GM23338 (cell line): ENCODE measurements around the gene NAA10. TPM values are rescaled to one million over a fixed set of nuclear protein-coding genes. Genes with fewer than 3 reads are reported as not detected.

Experiments used
- ATAC-seq: fragments of 200-7000 bp; cut with Tn5 transposase; 3 replicates; pipeline ENCODE4 v1.9.1; 2020
- DNase-seq: peaks from one replicate; pipeline ENCODE4 v3.0.0-alpha.2; 2015; ENCODE audit warnings: low spot score
- H2AFZ ChIP-seq: fragments of 200-600 bp; sonication (generic); 2 replicates; pipeline ENCODE4 v1.8.0; 2016; ENCODE audit warnings: antibody characterized with exemption, mild to moderate bottlenecking, moderate library complexity
- H3F3A ChIP-seq: fragments of 200-600 bp; sonication (generic); replicated peaks from 2 replicates; pipeline ENCODE4 v1.8.0; 2017; ENCODE audit warnings: antibody characterized with exemption, mixed run types, low read depth
- H3K27ac ChIP-seq: fragments of 200-600 bp; sonication (generic); 2 replicates; pipeline ENCODE4 v1.6.1; 2016; ENCODE audit warnings: low read depth
- H3K27me3 ChIP-seq: fragments of 200-600 bp; sonication (generic); 2 replicates; pipeline ENCODE4 v1.8.0; 2016; ENCODE audit warnings: mild to moderate bottlenecking, mixed run types, moderate library complexity; ENCODE audit not compliant: insufficient read depth
- H3K36me3 ChIP-seq: fragments of 200-600 bp; sonication (generic); 2 replicates; pipeline ENCODE4 v1.8.0; 2016; ENCODE audit warnings: mild to moderate bottlenecking; ENCODE audit not compliant: insufficient read depth
- H3K4me1 ChIP-seq: fragments of 200-600 bp; sonication (generic); 2 replicates; pipeline ENCODE4 v1.8.0; 2016; ENCODE audit warnings: mild to moderate bottlenecking, moderate library complexity; ENCODE audit not compliant: insufficient read depth
- H3K4me2 ChIP-seq: fragments of 200-600 bp; sonication (generic); 2 replicates; pipeline ENCODE4 v1.7.1; 2017; ENCODE audit warnings: mixed run types
- H3K4me3 ChIP-seq: fragments of 200-600 bp; sonication (generic); 2 replicates; pipeline ENCODE4 v1.6.1; 2016; ENCODE audit warnings: mixed run types
- H3K79me2 ChIP-seq: fragments of 200-600 bp; sonication (generic); replicated peaks from 2 replicates; pipeline ENCODE4 v1.8.0; 2017; ENCODE audit warnings: mild to moderate bottlenecking; ENCODE audit not compliant: insufficient read depth
- H3K9me2 ChIP-seq: fragments of 200-600 bp; sonication (generic); 2 replicates; pipeline ENCODE4 v1.8.0; 2017; ENCODE audit not compliant: insufficient read depth
- H4K20me1 ChIP-seq: fragments of 200-600 bp; sonication (generic); replicated peaks from 2 replicates; pipeline ENCODE4 v1.8.0; 2017; ENCODE audit warnings: mild to moderate bottlenecking; ENCODE audit not compliant: insufficient read depth
- H3K27ac Mint-ChIP-seq: 2 replicates; pipeline ENCODE4 v1.8.0; 2020; ENCODE audit warnings: inconsistent platforms, mild to moderate bottlenecking, moderate library complexity, mixed read lengths
- H3K27me3 Mint-ChIP-seq: 3 replicates; pipeline ENCODE4 v1.8.0; 2022; ENCODE audit warnings: low read depth, mild to moderate bottlenecking, moderate library complexity, mixed read lengths, inconsistent platforms; ENCODE audit not compliant: insufficient read depth, poor library complexity
- H3K36me3 Mint-ChIP-seq: 3 replicates; pipeline ENCODE4 v1.8.0; 2021; ENCODE audit warnings: low read depth, mild to moderate bottlenecking, inconsistent platforms, moderate library complexity, mixed read lengths
- H3K4me1 Mint-ChIP-seq: 3 replicates; pipeline ENCODE4 v1.8.0; 2020; ENCODE audit warnings: mild to moderate bottlenecking, inconsistent platforms, mixed read lengths
- H3K4me3 Mint-ChIP-seq: 3 replicates; pipeline ENCODE4 v1.8.0; 2021; ENCODE audit warnings: moderate library complexity, mild to moderate bottlenecking, inconsistent platforms, mixed read lengths
- H3K9me3 Mint-ChIP-seq: 3 replicates; pipeline ENCODE4 v1.8.0; 2020; ENCODE audit warnings: moderate library complexity, mild to moderate bottlenecking, inconsistent platforms, mixed read lengths
- ETS1 ChIP-seq: IDR thresholded peaks from 2 replicates; pipeline ENCODE4 v1.6.1; 2016; ENCODE audit warnings: antibody characterized with exemption
- EZH2 ChIP-seq: fragments of 200-600 bp; sonication (generic); IDR thresholded peaks from one replicate; pipeline ENCODE4 v1.8.0; 2017; ENCODE audit warnings: antibody characterized with exemption, mild to moderate bottlenecking, low read depth; ENCODE audit not compliant: unreplicated experiment
- EZH2phosphoT487 ChIP-seq: fragments of 200-600 bp; sonication (generic); IDR thresholded peaks from one replicate; pipeline ENCODE4 v1.8.1; 2018; ENCODE audit warnings: antibody characterized with exemption; ENCODE audit not compliant: unreplicated experiment
- NANOG ChIP-seq: IDR thresholded peaks from 2 replicates; pipeline ENCODE4 v1.6.1; 2016; ENCODE audit warnings: antibody characterized with exemption, borderline replicate concordance
- REST ChIP-seq: IDR thresholded peaks from one replicate; pipeline ENCODE4 v1.6.1; 2018; ENCODE audit warnings: antibody characterized with exemption; ENCODE audit not compliant: unreplicated experiment
- ZNF114 ChIP-seq: fragments of 250-450 bp; sonication (Bioruptor Pico); IDR thresholded peaks from 2 replicates; pipeline ENCODE4 v1.5.0; 2020; ENCODE audit warnings: mild to moderate bottlenecking, moderate library complexity
- ZNF331 ChIP-seq: fragments of 250-450 bp; sonication (Bioruptor Pico); IDR thresholded peaks from 2 replicates; pipeline ENCODE4 v1.5.0; 2020; ENCODE audit warnings: low read depth, mild to moderate bottlenecking, moderate library complexity
- ZNF462 ChIP-seq: fragments of 250-450 bp; sonication (Bioruptor Pico); IDR thresholded peaks from 2 replicates; pipeline ENCODE4 v1.5.0; 2020; ENCODE audit warnings: mild to moderate bottlenecking, moderate library complexity
- polyA plus RNA-seq: library from polyadenylated mRNA; unstranded; fragments of >200 nt; fragmentation: Nextera tagmentation; extraction: Ambion mirVana; gene quantifications from 2 replicates; pipeline ENCODE4 v1.2.1, GENCODE V29; 2016
- total RNA-seq: library from RNA; depleted of rRNA; stranded (reverse); fragments of >200 nt; shearing (Covaris generic); gene quantifications from 2 replicates; pipeline ENCODE4 v1.2.3, GENCODE V29; 2014

NAA10 gene
- total and polyA plus RNA-seq, 2 experiments from 2014 or later = 136 to 145 TPM

- Mint-ChIP-seq H3K27me3 (peaks cover 1% of the 10 kb centered on the region), H3K4me1 (peaks cover 20% of the 10 kb centered on the region), H3K4me3 (no peak overlapping the region), H3K36me3 (peaks cover 20% of the 10 kb centered on the region), H3K27ac (no peak overlapping the region), H3K9me3 (no peaks in the 10 kb centered on the region; the same call in 2 of the 3 replicates)
- Histone ChIP-seq H3K27ac (no peak overlapping the region), H3K27me3 (no peaks in the 10 kb centered on the region), H3K79me2 (no peaks in the 10 kb centered on the region), H3K4me2 (no peak overlapping the region), H3K36me3 (no peaks in the 10 kb centered on the region), H2AFZ (no peak overlapping the region), H3K9me2 (no peaks in the 10 kb centered on the region), H4K20me1 (no peaks in the 10 kb centered on the region), H3F3A (no peaks in the 10 kb centered on the region), H3K4me1 (peaks cover 7% of the 10 kb centered on the region; the same call in 1 of the 2 replicates), H3K4me3 (no peak overlapping the region)
- ATAC-seq (no peak), DNase-seq (no peak)
- TF ChIP-seq EZH2phosphoT487 = no peak
- TF ChIP-seq ZNF331 (CRISPR knock-in tag) = no peak
- TF ChIP-seq EZH2 = no peak
- TF ChIP-seq ETS1 = no peak
- no peak for TF ChIP-seq ZNF114 (CRISPR knock-in tag)
- no peak for TF ChIP-seq ZNF462 (CRISPR knock-in tag)
- no peak for TF ChIP-seq NANOG
- no peak for TF ChIP-seq REST
Observed at GRCh38 chrX:153921070-153921469, 13.8 kb downstream of the NAA10 start.
